ELF-1 (cell line): ENCODE results near the gene FAM120B.
A peak's percentile ranks its signal among the peaks of the same experiment; 100 is the strongest.
"Not testable (repeated sequence)": the region's sequence is repeated elsewhere in the genome, so short reads cannot be mapped to it uniquely, and the experiment has no call there.

Experiments
- DNase-seq: peaks from one replicate; pipeline ENCODE4 v3.0.0-alpha.2; 2016; ENCODE audit warnings: low read depth, low spot score

The FAM120B gene

DNA sequence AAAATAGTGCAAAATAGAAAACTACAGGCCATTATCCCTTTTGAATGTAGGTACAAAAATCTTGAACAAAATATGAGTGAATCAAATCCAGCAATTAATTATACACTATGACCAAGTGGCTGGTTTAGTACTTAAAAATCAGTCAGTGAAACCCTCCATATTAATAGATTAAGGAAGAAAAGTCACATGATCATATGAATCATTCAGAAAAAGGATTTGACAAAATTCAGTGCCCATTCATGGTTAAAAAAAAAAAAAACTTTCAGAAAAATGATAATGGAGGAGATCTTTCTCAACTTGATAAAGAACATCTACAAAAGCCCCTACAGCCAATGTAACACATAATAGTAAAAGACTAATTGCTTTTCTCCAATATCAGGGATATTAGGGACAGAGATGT is 75.0 kb downstream of the FAM120B start:
- no peak for DNase-seq

GRCh38 chr6:170383466-170384035 is 77.0 kb downstream of the FAM120B start:
- no peak for DNase-seq

- no peak for DNase-seq
Measured at GRCh38 chr6:170385506-170385905, 78.9 kb downstream of the FAM120B start.

DNA sequence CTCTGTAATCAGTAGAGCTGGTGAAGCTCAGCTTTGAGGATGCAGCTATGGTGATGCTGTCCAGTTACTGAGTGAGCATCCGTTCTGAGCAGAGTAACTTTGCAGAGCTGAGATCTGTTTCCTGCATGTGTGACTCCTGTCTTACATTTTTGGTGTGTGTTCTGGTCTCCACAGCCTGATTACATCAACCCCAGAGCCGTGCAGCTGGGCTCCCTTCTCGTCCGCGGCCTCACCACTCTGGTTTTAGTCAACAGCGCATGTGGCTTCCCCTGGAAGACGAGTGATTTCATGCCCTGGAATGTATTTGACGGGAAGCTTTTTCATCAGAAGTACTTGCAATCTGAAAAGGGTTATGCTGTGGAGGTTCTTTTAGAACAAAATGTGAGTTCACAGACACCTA is 81.6 kb downstream of the FAM120B start:
- peak; percentile 16 for DNase-seq

DNA sequence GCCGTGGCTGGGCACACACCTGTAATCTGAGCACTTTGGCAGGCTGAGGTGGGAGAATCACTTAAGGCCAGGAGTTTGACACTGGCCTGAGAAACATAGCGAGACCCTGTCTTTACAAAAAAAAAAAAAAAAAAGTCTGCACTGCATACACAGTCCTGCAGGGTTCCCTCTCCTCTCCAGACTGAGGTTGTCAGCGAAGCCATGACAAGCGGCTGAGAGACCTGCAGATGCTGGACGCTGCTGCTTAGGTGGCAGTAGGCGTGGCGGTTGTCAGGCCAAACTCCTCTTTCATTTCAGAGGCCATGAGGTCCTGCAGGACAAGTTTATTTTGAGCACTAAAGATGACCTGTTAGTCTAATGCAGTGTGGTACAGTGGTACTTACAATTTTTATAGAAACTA is 86.5 kb downstream of the FAM120B start:
- DNase-seq: no peak

DNA sequence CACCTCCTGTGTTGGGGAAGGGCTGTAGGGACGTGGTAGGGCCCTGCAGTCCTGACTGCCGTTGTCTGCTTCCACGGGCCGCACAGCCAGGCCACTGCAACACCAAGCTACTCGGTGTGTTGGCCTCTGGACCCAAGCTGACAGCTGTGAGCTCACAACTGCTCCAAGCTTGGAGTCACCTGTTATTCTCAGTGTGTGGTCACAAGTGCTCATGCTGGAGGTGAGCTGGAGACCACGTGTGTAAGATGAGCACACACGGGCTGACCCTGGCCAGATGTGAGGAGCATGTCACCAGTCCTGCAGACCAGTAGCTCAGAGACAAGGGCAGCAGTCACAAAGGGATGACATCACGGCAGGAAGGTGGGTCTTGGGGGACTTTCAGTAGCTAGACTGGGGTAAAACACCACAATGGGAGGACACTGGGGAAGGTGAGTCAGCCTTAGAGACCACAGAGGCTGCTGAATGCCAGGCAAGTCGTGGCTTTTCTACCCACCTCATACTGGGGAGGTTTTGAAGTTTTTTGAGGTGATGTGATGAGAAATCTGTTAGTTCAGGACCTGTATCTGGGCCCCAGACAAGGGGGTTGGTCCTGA is 87.3 kb downstream of the FAM120B start:
- no peak for DNase-seq

DNA sequence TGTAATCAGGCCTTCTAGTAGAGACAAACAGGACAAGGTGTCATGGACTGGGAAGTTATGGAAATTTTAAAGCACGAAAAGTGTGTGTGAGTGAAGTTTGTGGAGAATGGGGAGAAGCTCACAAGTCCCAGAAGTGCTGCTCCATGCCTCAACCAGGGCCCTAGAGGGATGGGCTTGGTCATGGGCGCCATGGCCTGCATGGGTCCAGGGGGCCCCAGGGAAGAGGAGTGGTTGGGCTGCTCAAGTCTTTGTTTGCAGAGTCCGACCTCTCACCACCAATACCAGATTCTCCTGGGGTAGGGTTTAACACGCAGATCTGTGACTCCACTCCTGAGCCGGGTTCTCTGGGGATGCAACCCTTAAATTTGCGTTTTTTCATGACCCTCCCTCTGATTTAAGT is 88.4 kb downstream of the FAM120B start:
- no peak for DNase-seq

GRCh38 chr6:170398743-170399369 is 92.3 kb downstream of the FAM120B start:
- DNase-seq: not testable (repeated sequence)

- not testable (repeated sequence) for DNase-seq
Measured at GRCh38 chr6:170399955-170400558, 93.5 kb downstream of the FAM120B start.

- DNase-seq: peak; percentile 38
Measured at GRCh38 chr6:170402318-170403040, 95.9 kb downstream of the FAM120B start.

DNA sequence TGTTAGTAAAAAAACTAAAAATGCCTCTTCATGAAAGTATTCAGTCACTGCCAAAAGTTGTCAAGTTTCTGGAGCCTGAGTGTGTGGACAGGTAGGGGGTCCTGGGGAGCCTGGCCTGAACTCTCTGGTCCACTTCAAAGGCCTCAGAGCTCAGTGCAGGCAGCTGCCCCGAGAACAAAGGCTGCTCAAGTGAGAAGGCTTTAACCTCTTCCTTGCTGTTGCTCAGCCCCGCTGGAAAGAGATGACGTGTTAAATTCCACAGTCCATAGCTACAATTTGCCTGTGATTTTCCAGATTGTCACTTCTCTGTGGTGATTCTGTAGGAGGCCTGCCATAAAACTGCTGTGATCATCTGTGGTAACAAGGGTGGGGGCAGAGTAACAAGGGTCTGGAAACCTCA is 96.9 kb downstream of the FAM120B start:
- peak; percentile 81 for DNase-seq

GRCh38 chr6:170404036-170404435 is 97.5 kb downstream of the FAM120B start:
- no peak for DNase-seq

DNA sequence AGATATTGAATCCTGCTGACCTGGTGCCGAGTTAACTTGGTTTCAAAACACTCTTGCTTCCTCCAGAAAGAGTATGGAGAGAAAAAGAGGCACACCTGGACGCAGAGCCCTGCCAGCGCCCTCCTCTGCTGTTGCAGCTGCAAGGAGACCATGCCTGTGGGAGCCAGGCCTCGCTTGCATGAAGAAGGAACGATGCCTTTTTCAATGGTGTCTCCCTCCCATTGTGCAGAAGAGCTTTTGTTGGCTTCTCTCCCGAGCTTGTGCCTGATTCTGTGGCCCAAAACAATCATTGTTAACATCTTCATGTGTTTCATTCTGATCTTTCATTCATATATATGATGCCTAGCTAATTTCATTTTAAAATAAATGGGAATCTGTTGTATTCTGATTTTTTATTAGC is 98.1 kb downstream of the FAM120B start:
- no peak for DNase-seq

DNA sequence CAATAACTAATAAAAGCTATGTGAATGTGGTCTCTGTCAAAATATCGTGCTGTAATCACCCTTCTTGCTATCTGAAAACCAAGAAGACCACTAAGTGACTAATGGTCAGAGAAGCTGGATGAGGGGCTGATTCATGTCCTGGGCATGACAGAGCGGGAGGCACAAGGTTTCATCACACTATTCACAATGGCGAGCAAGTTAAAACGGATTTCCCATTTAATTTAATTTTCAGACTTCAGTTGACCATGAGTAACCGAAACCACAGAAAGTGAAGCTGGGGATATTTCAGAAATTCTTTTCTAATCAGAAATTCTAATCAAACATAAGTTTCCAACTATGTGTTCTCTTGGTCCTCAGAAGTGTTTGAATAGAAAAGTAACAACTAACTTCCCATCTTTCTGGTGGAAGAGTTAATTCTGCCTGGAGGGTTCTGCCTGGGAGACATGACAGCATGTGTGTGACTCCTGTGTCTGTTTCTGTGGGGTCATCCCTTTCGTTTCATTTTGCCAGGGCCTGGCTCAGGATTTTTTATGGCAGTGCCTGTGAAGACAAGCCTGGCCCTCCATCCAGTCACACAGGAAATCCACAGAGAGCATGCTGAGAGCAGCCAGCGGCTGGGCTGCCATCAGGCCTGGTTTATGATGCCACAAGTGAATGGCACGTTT is 98.9 kb downstream of the FAM120B start:
- peak; percentile 33 for DNase-seq

- DNase-seq: no peak
Measured at GRCh38 chr6:170407200-170407599, 100.6 kb downstream of the FAM120B start.

GRCh38 chr6:170407932-170408331 is 101.4 kb downstream of the FAM120B start:
- DNase-seq: no peak

DNA sequence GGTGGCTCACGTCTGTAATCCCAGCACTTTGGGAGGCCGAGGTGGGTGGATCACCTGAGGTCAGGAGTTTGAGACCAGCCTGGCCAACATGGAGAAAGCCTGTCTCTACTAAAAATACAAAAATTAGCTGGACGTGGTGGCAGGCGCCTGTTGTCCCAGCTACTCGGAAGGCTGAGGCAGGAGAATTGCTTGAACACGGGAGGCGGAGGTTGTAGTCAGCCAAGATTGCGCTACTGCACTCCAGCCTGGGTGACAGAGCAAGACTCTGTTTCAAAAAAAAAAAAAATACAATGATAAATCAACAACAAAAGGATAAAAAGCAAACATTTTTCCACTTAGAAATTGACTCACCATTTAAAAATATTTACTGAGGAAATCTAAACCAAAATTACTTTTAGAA is 103.2 kb downstream of the FAM120B start:
- not testable (repeated sequence) for DNase-seq

GRCh38 chr6:170410241-170410640 is 103.7 kb downstream of the FAM120B start:
- no peak for DNase-seq

GRCh38 chr6:170415318-170415717 is 108.8 kb downstream of the FAM120B start:
- DNase-seq: no peak

GRCh38 chr6:170416303-170416702 is 109.7 kb downstream of the FAM120B start:
- no peak for DNase-seq

DNA sequence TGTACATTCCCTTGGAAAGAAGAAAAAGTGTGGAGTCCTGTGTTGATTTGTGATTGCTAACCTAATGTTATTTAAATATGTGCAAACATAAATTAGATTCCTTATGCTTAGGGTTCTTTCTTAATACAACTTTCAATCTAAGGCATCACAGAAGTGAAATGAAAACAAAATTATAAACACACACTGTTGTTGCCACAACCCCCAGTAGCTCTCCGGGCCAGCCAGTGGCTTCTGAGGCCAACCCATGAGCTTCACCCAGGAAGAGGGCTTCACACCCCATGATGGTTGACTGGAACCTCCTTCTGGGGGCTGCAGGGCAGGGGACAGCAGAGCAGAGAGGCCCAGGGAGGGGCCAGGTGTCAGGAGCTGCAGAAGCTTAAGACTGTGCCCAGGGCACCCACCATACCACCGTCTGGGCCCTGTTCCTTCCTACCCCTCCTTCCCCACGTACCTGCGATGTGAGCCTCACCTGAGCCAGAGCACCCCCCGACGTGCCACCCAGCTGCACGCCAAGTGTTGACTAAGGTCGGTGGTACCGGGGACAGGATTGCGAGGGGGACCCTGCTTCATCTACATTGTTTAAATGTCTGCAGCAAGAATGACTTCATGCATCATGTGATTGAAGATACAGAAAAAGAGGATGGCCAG is 110.5 kb downstream of the FAM120B start:
- no peak for DNase-seq
